DND-41 (cell line): Measurements from ENCODE around the gene ADCY1.

ENCODE experiments used
- ATAC-seq: fragments of 200-7000 bp; cut with Tn5 transposase; 3 replicates; pipeline ENCODE4 v1.9.1; 2021; ENCODE audit warnings: low read depth; ENCODE audit not compliant: insufficient read depth
- DNase-seq: peaks from one replicate; pipeline ENCODE4 v3.0.0-alpha.2; 2020
- H2AFZ ChIP-seq: 2 replicates; pipeline ENCODE4 v1.6.0; 2012; ENCODE audit warnings: low read depth, low read length
- H3K27ac ChIP-seq: 2 replicates; pipeline ENCODE4 v1.5.1; 2012; ENCODE audit warnings: low read length, inconsistent platforms
- H3K27me3 ChIP-seq: fragments of 200-600 bp; sonication (generic); 2 replicates; pipeline ENCODE4 v1.6.0; 2012; ENCODE audit warnings: low read length, mild to moderate bottlenecking, inconsistent platforms; ENCODE audit not compliant: insufficient read depth, poor library complexity
- H3K36me3 ChIP-seq: 2 replicates; pipeline ENCODE4 v1.5.1; 2012; ENCODE audit warnings: low read length, inconsistent platforms; ENCODE audit not compliant: insufficient read depth
- H3K4me1 ChIP-seq: 2 replicates; pipeline ENCODE4 v1.5.1; 2012; ENCODE audit warnings: mild to moderate bottlenecking, low read length; ENCODE audit not compliant: insufficient read depth
- H3K4me2 ChIP-seq: 2 replicates; pipeline ENCODE4 v1.6.0; 2012; ENCODE audit warnings: mild to moderate bottlenecking, moderate library complexity, low read length, inconsistent platforms; ENCODE audit not compliant: insufficient read depth
- H3K4me3 ChIP-seq, 2 experiments: fragments of 200-600 bp in 1 of 2; shearing (Covaris generic) in 1 of 2; 2 replicates each; pipeline ENCODE4 v1.5.1; 2012 to 2016; ENCODE audit warnings: inconsistent platforms in 2 of 2, low read length in 2 of 2, mild to moderate bottlenecking in 2 of 2, low read depth in 1 of 2, moderate library complexity in 1 of 2
- H3K79me2 ChIP-seq: 2 replicates; pipeline ENCODE4 v1.6.0; 2012; ENCODE audit warnings: low read length, inconsistent platforms; ENCODE audit not compliant: insufficient read depth
- H3K9ac ChIP-seq: 2 replicates; pipeline ENCODE4 v1.6.0; 2012; ENCODE audit warnings: low read depth, mild to moderate bottlenecking, inconsistent platforms, low read length, moderate library complexity
- H3K9me3 ChIP-seq: 2 replicates; pipeline ENCODE4 v1.5.1; 2012; ENCODE audit warnings: low read length, moderate library complexity, mild to moderate bottlenecking, inconsistent platforms; ENCODE audit not compliant: insufficient read depth, severe bottlenecking
- H4K20me1 ChIP-seq: 2 replicates; pipeline ENCODE4 v1.6.0; 2012; ENCODE audit warnings: low read length; ENCODE audit not compliant: insufficient read depth
- CTCF ChIP-seq: IDR thresholded peaks from 2 replicates; pipeline ENCODE4 v1.5.1; 2012; ENCODE audit warnings: borderline replicate concordance, low read length, moderate library complexity, mild to moderate bottlenecking; ENCODE audit not compliant: poor library complexity, severe bottlenecking; ENCODE audit errors: extremely low read depth
- EZH2 ChIP-seq: IDR thresholded peaks from 3 replicates; pipeline ENCODE4 v1.6.1; 2012; ENCODE audit warnings: borderline replicate concordance, low read depth, mild to moderate bottlenecking, moderate library complexity, low read length, inconsistent platforms; ENCODE audit not compliant: severe bottlenecking

Gene ADCY1

GRCh38 chr7:45596665-45597095 lies 22.5 kb downstream of the ADCY1 start:
- H3K4me2 ChIP-seq = no peak overlapping the region
- no peak overlapping the region for H3K4me3 ChIP-seq
- H3K9ac ChIP-seq = no peak overlapping the region
- no peak overlapping the region for H3K27ac ChIP-seq
- no peak overlapping the region for H2AFZ ChIP-seq
- ATAC-seq (no peak), DNase-seq (no peak)
- no peaks in the 10 kb centered on the region for H3K36me3 ChIP-seq
- no peaks in the 10 kb centered on the region for H4K20me1 ChIP-seq
- TF ChIP-seq CTCF = no peak
- TF ChIP-seq EZH2 = no peak
- H3K79me2 ChIP-seq = no peaks in the 10 kb centered on the region
- no peaks in the 10 kb centered on the region for H3K9me3 ChIP-seq
- H3K4me1 ChIP-seq = no peaks in the 10 kb centered on the region
- peaks cover 2% of the 10 kb centered on the region for H3K27me3 ChIP-seq

- Histone ChIP-seq H3K9ac (no peak overlapping the region), H3K4me2 (no peak overlapping the region), H2AFZ (no peak overlapping the region), H3K4me3 (no peak overlapping the region), H3K36me3 (no peaks in the 10 kb centered on the region), H4K20me1 (no peaks in the 10 kb centered on the region), H3K79me2 (no peaks in the 10 kb centered on the region), H3K4me1 (no peaks in the 10 kb centered on the region), H3K27me3 (peaks cover 2% of the 10 kb centered on the region), H3K27ac (no peak overlapping the region), H3K9me3 (no peaks in the 10 kb centered on the region)
- DNase-seq (no peak), ATAC-seq (no peak)
- TF ChIP-seq CTCF = no peak
- no peak for TF ChIP-seq EZH2
These were observed 23.3 kb downstream of the ADCY1 start for GRCh38 chr7:45597286-45597984.

DNA sequence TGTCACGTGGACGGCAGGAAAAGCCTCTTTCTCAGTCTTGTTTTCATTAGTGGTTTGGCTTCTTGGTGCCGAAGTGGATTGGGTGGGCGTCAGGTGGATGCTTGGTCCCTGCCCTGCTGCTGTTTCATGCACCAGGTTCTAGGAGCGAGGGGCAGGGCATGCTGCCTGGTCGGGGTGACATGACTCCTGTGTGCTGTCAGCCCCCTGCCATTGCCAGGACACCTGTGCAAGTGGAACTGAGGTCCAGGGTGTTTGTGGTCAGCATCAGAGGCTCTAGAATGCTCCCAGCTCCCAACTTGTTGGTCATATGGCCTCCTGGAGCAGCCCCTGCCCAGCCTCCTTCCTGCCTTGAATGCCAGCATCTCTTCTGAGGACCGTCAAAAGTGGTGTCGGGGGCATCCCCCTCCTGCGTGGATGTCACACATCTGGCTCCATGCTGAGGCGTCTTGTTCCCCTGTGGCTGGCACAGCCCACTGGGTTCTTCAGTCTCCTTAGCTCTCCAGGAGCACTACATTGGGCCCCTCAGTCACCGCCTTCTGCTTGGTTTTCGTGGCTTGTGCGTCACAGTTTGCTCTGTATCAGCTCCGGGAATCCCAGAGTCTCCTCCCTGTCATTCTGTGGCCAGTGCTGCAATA lies 24.8 kb downstream of the ADCY1 start:
- ATAC-seq (no peak), DNase-seq (no peak)
- TF ChIP-seq CTCF (no peak), EZH2 (no peak)
- H3K36me3 ChIP-seq = no peaks in the 10 kb centered on the region
- H3K79me2 ChIP-seq = no peaks in the 10 kb centered on the region
- H3K4me1 ChIP-seq = no peaks in the 10 kb centered on the region
- no peak overlapping the region for H3K9ac ChIP-seq
- H3K27me3 ChIP-seq = peaks cover 2% of the 10 kb centered on the region
- no peaks in the 10 kb centered on the region for H4K20me1 ChIP-seq
- H3K27ac ChIP-seq = no peak overlapping the region
- no peak overlapping the region for H3K4me2 ChIP-seq
- no peaks in the 10 kb centered on the region for H3K9me3 ChIP-seq
- no peak overlapping the region for H2AFZ ChIP-seq
- no peak overlapping the region for H3K4me3 ChIP-seq
